GM18951 (cell line): ENCODE measurements around the gene ASPHD1.

Experiments used
- POLR2A ChIP-seq: IDR thresholded peaks from 4 replicates; pipeline ENCODE4 v1.6.1; 2011; ENCODE audit warnings: mild to moderate bottlenecking; ENCODE audit not compliant: insufficient read length, insufficient read depth; ENCODE audit errors: extremely low read depth
- in situ Hi-C: fragments of 300-500 bp; cut with MboI; formaldehyde crosslinking; loops from one replicate; pipeline ENCODE4 v1.12.0; 2022; ENCODE audit warnings: low sequenced_read_pairs, mixed read lengths, inconsistent platforms; ENCODE audit not compliant: unreplicated experiment

Gene ASPHD1

DNA sequence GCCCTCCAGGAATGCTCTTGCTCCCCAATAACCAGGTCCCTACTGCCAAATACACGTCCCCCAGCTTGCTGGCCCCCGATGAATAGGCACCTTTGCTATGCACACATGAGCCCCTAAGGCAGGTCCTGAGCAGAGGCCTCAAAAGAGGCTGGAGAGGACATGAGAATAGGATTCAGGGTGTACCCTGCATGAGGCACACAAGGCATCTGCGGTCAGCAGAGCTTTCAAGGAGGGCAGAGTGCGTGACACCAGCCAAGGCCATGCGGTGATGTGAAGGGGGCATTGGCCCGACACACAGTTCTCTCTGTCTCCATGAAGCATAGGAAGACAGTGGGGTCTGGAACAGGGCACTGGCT lies 7.9 kb upstream of the ASPHD1 start:
- in situ Hi-C loops = no loop called here
- no peak for TF ChIP-seq POLR2A

- TF ChIP-seq POLR2A = no peak
- in situ Hi-C loops = no loop called here
Observed at GRCh38 chr16:29893553-29893952, 6.7 kb upstream of the ASPHD1 start.

DNA sequence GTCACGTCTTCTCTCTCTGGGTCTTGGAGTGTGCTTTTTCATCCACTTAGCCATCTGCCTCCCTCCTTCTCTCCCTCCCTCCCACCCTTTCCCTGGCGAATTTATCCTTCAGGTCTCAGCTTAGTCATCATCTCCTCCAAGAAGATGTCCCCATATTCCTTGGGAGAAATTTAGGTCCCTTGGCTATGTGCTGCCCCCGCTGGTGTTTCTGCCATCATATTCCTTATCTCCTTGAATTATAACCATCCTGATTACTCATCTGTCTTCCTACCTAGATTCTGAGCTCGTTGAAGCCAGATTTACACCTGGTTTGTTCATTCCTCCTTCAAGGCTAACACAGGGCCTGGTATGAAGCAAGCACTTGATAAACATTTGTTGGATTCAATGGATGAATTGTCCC lies 5.9 kb upstream of the ASPHD1 start:
- in situ Hi-C loops = no loop called here
- TF ChIP-seq POLR2A = no peak

DNA sequence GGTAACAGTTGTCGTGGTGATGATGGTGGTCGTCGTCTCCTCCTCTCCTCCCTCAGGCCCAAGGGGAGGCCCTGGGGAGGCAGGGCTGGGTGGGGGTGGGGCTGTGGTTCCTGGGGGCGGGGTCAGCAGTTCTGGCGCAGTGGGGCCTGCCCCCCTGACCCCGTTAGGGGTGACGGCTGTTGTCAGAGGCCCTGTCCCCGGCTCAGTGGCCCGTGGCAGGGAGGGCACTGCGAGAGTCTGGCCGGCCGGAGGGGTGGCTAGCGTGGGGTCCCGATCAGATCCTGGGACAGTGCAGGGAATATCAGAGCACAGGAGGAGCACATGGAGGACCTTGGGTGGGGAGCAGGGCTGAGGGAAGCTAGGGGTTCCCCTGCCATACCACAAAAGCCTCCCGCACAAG lies 3.4 kb upstream of the ASPHD1 start:
- no peak for TF ChIP-seq POLR2A
- in situ Hi-C loops = no loop called here

DNA sequence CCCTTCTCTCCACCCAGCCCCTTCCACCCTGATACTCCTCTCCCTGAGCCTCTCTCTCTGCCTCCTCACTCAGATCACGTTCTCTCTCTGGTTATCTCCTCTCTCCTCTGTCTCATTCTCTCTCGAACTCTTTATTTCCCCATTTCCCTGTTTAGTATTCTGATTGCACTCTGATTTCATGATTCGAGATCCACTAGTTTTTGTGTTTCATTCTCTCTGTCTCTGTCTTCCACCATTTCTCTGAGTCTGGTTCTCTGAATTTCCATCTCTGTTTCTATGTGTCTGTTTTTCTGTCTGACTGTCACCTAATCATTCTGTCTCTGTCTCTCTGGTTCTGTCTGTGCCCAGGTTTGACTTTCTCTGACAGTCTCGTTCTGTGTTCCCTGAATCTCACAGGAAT lies 3.0 kb upstream of the ASPHD1 start:
- in situ Hi-C loops = no loop called here
- no peak for TF ChIP-seq POLR2A

DNA sequence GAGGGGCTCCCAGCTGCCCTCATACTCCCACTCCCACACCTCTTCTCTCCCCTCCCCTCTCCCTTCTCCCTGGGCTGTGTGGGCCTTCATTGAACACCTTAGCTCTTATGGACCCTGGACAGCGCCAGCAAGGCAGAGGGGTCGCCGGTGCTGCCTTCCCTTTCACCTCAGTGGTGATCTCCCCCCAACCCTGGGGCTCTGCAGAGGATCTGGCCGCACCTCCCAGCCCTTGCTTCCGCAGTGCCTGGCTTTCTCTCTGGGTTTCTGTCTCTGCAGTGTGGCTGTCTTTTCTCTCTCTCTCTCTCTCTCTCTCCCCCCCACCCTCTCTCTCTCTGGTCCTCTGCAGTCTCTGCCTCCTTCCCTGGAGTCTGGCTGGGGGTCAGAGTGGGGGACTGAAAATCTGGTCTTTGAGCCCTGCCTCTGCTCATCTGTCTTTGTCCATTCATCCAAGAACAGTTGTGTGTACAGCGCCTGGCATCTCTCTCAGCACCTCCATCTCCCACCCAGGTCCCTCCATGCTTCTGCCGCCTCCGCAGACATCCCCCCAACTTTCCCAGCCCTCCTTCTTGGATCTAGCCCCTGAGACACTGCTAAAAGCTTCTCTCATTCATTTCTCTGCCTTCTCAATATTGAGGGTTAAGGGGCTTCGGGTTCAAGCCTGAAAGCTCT lies 2.0 kb upstream of the ASPHD1 start:
- in situ Hi-C loops = no loop called here
- no peak for TF ChIP-seq POLR2A

GRCh38 chr16:29898804-29899515 lies 1.3 kb upstream of the ASPHD1 start:
- in situ Hi-C loops = no loop called here
- no peak for TF ChIP-seq POLR2A

- no peak for TF ChIP-seq POLR2A
- in situ Hi-C loops = no loop called here
Observed at GRCh38 chr16:29899516-29900101, 679 bp upstream of the ASPHD1 start, which contains the start of gene SEZ6L2. Gene SEZ6L2, minus strand, starts transcription at chr16:29899550. Its CDS starts 531 bp downstream, at chr16:29899019.

DNA sequence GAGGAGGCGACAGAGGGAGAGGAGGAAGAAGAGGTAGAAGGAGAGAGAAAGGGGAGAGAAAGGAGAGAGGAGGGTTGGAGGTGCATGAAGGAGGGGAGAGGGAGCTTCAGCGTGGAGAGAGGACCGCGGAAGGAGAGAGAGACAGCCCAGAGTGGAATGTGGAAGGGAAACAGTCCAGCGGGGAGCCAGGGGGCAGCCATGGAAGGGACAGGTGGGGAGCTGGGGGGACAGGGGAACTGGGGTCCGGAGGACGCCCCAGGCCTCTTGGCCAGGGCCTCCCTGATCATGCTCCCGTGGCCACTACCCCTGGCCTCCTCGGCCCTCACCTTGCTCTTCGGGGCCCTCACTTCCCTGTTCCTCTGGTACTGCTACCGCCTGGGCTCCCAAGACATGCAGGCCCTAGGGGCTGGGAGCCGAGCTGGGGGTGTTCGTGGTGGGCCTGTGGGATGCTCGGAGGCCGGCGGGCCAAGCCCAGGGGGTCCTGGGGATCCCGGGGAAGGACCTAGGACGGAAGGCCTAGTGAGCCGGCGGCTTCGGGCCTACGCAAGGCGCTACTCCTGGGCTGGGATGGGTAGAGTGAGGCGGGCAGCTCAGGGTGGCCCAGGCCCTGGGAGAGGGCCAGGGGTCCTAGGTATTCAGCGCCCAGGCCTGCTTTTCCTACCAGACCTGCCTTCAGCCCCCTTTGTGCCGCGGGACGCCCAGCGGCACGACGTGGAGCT lies 759 bp downstream of the ASPHD1 start:
- no peak for TF ChIP-seq POLR2A
- in situ Hi-C loops = no loop called here

- in situ Hi-C loops = no loop called here
- TF ChIP-seq POLR2A = no peak
Observed at GRCh38 chr16:29901607-29901945, 1.3 kb downstream of the ASPHD1 start.

GRCh38 chr16:29903590-29903989 lies 3.3 kb downstream of the ASPHD1 start:
- TF ChIP-seq POLR2A = no peak
- in situ Hi-C loops = no loop called here

DNA sequence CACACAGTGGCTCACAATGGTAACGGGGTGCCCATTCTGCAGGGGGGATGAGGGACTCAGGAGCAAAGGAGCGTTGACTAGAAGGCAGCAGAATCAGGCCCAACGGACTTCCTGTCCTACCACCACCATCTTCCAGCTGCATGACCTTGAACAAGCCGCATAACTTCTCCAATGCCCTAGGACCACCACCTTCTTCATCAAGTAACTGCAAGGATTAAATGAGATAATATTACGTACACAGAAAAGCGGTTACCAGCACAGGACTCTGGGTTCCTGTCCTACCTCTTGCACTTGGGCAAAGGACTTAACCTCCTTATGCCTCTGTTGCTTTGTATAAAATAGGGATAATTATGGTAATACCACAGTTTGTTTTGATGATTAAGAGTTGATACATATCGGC lies 4.7 kb downstream of the ASPHD1 start:
- in situ Hi-C loops = no loop called here
- TF ChIP-seq POLR2A = no peak

DNA sequence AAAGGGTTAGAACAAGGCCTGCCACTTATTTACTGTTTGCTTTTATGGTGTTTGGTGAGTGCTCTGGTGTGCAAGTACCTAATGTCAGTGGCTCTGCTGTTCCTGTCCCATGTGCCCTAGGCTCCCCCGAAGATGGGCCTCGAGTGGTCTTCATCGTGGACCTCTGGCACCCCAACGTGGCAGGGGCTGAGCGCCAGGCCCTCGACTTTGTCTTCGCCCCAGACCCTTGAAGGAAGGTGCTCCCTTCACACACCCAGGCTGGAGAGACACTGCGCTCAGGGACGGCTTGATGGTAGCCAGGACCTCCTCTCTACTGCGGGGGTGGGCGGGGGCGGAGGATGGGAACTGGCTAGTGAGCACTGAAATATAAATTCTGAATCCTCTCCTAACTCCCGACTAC lies 5.4 kb downstream of the ASPHD1 start:
- TF ChIP-seq POLR2A = no peak
- in situ Hi-C loops = no loop called here
